GM21723 (cell line): ENCODE data around the gene SLC24A4.

ENCODE experiments used
- ATAC-seq: cut with Tn5 transposase; IDR thresholded peaks from one replicate; pipeline ENCODE4 v1.9.1; 2021; ENCODE audit warnings: mild to moderate bottlenecking, moderate library complexity; ENCODE audit not compliant: unreplicated experiment

SLC24A4 gene

GRCh38 chr14:92430686-92431085 is 107.7 kb downstream of the SLC24A4 start:
- ATAC-seq: no peak

GRCh38 chr14:92431199-92431725 is 108.3 kb downstream of the SLC24A4 start:
- no peak for ATAC-seq

GRCh38 chr14:92433407-92433806 is 110.4 kb downstream of the SLC24A4 start:
- ATAC-seq: no peak

- no peak for ATAC-seq
These were observed 112.2 kb downstream of the SLC24A4 start for GRCh38 chr14:92435154-92435553.

GRCh38 chr14:92436115-92436776 is 113.3 kb downstream of the SLC24A4 start:
- ATAC-seq: no peak

- ATAC-seq: no peak
These were observed 114.3 kb downstream of the SLC24A4 start for GRCh38 chr14:92437309-92437708.

GRCh38 chr14:92437729-92438285 is 114.8 kb downstream of the SLC24A4 start:
- ATAC-seq: no peak

- no peak for ATAC-seq
These were observed 116.8 kb downstream of the SLC24A4 start for GRCh38 chr14:92439537-92440344.

GRCh38 chr14:92440345-92441003 is 117.5 kb downstream of the SLC24A4 start:
- no peak for ATAC-seq

GRCh38 chr14:92441751-92442504 is 119.0 kb downstream of the SLC24A4 start:
- no peak for ATAC-seq

GRCh38 chr14:92443167-92443566 is 120.2 kb downstream of the SLC24A4 start:
- ATAC-seq: no peak

GRCh38 chr14:92443741-92444140 is 120.8 kb downstream of the SLC24A4 start:
- ATAC-seq: no peak

- ATAC-seq: no peak
These were observed 123.8 kb downstream of the SLC24A4 start for GRCh38 chr14:92446771-92447170.

- no peak for ATAC-seq
These were observed 124.6 kb downstream of the SLC24A4 start for GRCh38 chr14:92447416-92448197.

GRCh38 chr14:92448786-92449185 is 125.8 kb downstream of the SLC24A4 start:
- ATAC-seq: no peak

GRCh38 chr14:92449404-92450181 is 126.6 kb downstream of the SLC24A4 start:
- ATAC-seq: no peak

GRCh38 chr14:92450351-92451070 is 127.5 kb downstream of the SLC24A4 start:
- no peak for ATAC-seq

- no peak for ATAC-seq
These were observed 128.3 kb downstream of the SLC24A4 start for GRCh38 chr14:92451245-92451644.
